Thoracic aorta (tissue), 2 donors: ENCODE measurements around the gene OGDH. TPM values are rescaled to one million over a fixed set of nuclear protein-coding genes. Genes with fewer than 3 reads are reported as not detected.
"Not testable (repeated sequence)": the region's sequence is repeated elsewhere in the genome, so short reads cannot be mapped to it uniquely, and the experiment has no call there.

ENCODE experiments used
- ATAC-seq: fragments of 150-250 bp; one replicate; pipeline ENCODE4 v1.8.0; 2017; ENCODE audit warnings: low read depth; ENCODE audit not compliant: insufficient number of reproducible peaks, low FRiP score
- DNase-seq: peaks from one replicate; pipeline ENCODE4 v3.0.0-alpha.2; 2020; ENCODE audit warnings: low spot score
- H3K27ac ChIP-seq, 2 donors: fragments of 200-600 bp; sonication (generic); 1 replicate in 1 of 2; 2 replicates in 1 of 2; pipeline ENCODE4 v1.5.1; 2016; ENCODE audit warnings: mild to moderate bottlenecking in 2 of 2, moderate library complexity in 2 of 2
- H3K27me3 ChIP-seq: fragments of 200-600 bp; sonication (generic); replicated peaks from 2 replicates; pipeline ENCODE4 v1.6.0; 2016; ENCODE audit warnings: mild to moderate bottlenecking; ENCODE audit not compliant: insufficient read depth
- H3K36me3 ChIP-seq: fragments of 200-600 bp; sonication (generic); one replicate; pipeline ENCODE4 v1.5.1; 2016
- H3K4me1 ChIP-seq, 2 donors: fragments of 200-600 bp; sonication (generic); 1 replicate in 1 of 2; 2 replicates in 1 of 2; pipeline versions ENCODE4 v1.5.1 to v1.6.0; 2016; ENCODE audit warnings: low read depth in 2 of 2, mild to moderate bottlenecking in 1 of 2; ENCODE audit not compliant: control insufficient read depth in 1 of 2
- H3K4me3 ChIP-seq: fragments of 200-600 bp; sonication (generic); 2 replicates; pipeline ENCODE4 v1.5.1; 2016; ENCODE audit warnings: mild to moderate bottlenecking
- H3K9me3 ChIP-seq: fragments of 200-600 bp; sonication (generic); 2 replicates; pipeline ENCODE4 v1.5.1; 2016
- total RNA-seq, 2 donors: library from RNA; depleted of rRNA; stranded (reverse); fragments of >200 nt; gene quantifications; one replicate each; pipeline versions ENCODE4 v1.1.0 to v1.2.3, GENCODE V29; 2016
- TF ChIP-seq, protein P1 (sequence below): fragments of 200-600 bp; sonication (generic); IDR thresholded peaks from one replicate; pipeline ENCODE4 v1.5.1; 2019; ENCODE audit warnings: antibody characterized with exemption

The OGDH gene
- total RNA-seq, 2 donors from 2014 or later = 80.8 to 99.2 TPM

DNA sequence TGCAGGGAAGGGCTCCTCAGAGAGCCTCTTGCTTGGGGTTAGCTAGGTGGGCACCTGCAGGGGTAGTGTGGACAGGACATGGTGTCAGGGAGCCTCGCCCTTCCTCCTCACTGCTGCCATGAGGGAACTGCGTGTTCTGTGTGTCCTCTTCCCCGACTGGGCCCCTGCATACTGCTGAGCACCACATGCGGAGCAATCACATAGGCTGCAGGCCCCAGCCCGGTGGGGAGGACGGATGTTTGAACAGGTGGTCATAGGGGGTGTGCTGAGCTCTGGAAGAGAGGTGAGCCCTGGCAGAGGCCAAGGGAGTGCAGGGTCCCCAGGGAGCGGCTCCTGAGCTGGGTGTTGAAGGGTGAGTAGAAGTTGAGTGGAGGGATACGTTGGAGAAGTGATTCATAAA, 93.9 kb downstream of the OGDH start:
- DNase-seq = no peak

DNA sequence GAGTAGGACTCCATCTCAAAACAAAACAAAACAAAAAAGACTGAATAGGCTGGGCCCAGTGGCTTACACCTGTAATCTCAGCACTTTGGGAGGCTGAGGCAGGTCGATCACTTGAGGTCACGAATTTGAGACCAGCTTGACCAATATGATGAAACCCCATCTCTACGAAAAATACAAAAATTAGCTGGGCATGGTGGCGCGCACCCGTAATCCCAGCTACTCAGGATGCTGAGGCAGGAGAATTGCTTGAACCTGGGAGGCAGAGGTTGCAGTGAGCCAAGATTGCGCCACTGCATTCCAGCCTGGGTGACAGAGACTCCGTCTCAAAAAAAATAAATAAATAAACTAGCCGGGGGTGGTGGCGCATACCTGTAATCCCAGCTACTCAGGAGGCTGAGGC, 97.0 kb downstream of the OGDH start:
- H3K4me1 ChIP-seq, ATAC-seq, H3K27me3 ChIP-seq, DNase-seq, H3K4me3 ChIP-seq, H3K9me3 ChIP-seq, H3K27ac ChIP-seq: not testable (repeated sequence)
- peaks cover 42% of the 10 kb centered on the region for H3K36me3 ChIP-seq

More for the DNA sequence above, 93.9 kb downstream of the OGDH start:
- Histone ChIP-seq H3K27ac (no peak overlapping the region), H3K9me3 (no peaks in the 10 kb centered on the region), H3K4me3 (no peak overlapping the region), H3K36me3 (peaks cover 50% of the 10 kb centered on the region), H3K4me1 (no peaks in the 10 kb centered on the region), H3K27me3 (no peaks in the 10 kb centered on the region)
- ATAC-seq = no peak
- TF ChIP-seq, protein P1, sequence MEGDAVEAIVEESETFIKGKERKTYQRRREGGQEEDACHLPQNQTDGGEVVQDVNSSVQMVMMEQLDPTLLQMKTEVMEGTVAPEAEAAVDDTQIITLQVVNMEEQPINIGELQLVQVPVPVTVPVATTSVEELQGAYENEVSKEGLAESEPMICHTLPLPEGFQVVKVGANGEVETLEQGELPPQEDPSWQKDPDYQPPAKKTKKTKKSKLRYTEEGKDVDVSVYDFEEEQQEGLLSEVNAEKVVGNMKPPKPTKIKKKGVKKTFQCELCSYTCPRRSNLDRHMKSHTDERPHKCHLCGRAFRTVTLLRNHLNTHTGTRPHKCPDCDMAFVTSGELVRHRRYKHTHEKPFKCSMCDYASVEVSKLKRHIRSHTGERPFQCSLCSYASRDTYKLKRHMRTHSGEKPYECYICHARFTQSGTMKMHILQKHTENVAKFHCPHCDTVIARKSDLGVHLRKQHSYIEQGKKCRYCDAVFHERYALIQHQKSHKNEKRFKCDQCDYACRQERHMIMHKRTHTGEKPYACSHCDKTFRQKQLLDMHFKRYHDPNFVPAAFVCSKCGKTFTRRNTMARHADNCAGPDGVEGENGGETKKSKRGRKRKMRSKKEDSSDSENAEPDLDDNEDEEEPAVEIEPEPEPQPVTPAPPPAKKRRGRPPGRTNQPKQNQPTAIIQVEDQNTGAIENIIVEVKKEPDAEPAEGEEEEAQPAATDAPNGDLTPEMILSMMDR = no peak

DNA sequence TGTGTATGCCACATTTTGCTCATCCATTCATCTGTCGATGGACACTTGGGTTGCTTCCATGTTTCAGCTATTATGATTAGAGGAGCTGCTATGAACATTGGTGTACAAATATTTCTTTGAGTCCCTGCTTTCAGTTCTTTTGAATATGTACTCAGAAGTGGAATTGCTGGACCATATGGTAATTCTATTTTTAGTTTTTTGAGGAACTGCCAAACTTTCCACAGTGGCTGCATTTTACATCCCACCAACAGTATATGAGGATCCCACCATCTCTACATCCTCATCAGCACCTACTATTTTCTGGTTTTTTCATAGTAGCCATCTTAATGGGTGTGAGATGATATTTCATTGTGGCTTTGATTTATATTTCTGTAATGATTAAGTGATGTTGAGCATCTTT, 97.5 kb downstream of the OGDH start:
- ATAC-seq = no peak
- H3K36me3 ChIP-seq = peaks cover 48% of the 10 kb centered on the region
- H3K27ac ChIP-seq = no peak overlapping the region
- DNase-seq = no peak
- no peaks in the 10 kb centered on the region for H3K27me3 ChIP-seq
- H3K4me3 ChIP-seq = no peak overlapping the region
- H3K4me1 ChIP-seq = no peaks in the 10 kb centered on the region
- TF ChIP-seq, protein P1 = no peak
- H3K9me3 ChIP-seq = no peaks in the 10 kb centered on the region

GRCh38 chr7:44705434-44705833, 99.0 kb downstream of the OGDH start:
- H3K27me3 ChIP-seq = no peaks in the 10 kb centered on the region
- ATAC-seq (no peak), DNase-seq (no peak)
- H3K4me3 ChIP-seq = no peak overlapping the region
- no peaks in the 10 kb centered on the region for H3K4me1 ChIP-seq
- TF ChIP-seq, protein P1 = no peak
- H3K36me3 ChIP-seq = peaks cover 56% of the 10 kb centered on the region
- no peak overlapping the region for H3K27ac ChIP-seq
- H3K9me3 ChIP-seq = no peaks in the 10 kb centered on the region

GRCh38 chr7:44706788-44707557, 100.5 kb downstream of the OGDH start:
- H3K27ac ChIP-seq = no peak overlapping the region
- TF ChIP-seq, protein P1 = no peak
- H3K36me3 ChIP-seq = peaks cover 40% of the 10 kb centered on the region
- no peaks in the 10 kb centered on the region for H3K9me3 ChIP-seq
- no peak for DNase-seq
- H3K4me3 ChIP-seq = no peak overlapping the region
- H3K4me1 ChIP-seq = no peaks in the 10 kb centered on the region
- H3K27me3 ChIP-seq = no peaks in the 10 kb centered on the region
- ATAC-seq = no peak
